K562 (cell line): ENCODE measurements around the gene ORAI1.

Experiments used
- CBX1 ChIP-seq: sonication (generic); IDR thresholded peaks from 2 replicates; pipeline ENCODE4 v1.6.1; 2016; ENCODE audit warnings: antibody characterized with exemption, low read depth, mild to moderate bottlenecking
- ERF ChIP-seq: fragments of 450-650 bp; formaldehyde crosslinking; IDR thresholded peaks from 2 replicates; pipeline ENCODE4 v1.4.0; 2020; ENCODE audit warnings: mild to moderate bottlenecking, mixed read lengths
- FOXJ3 ChIP-seq: sonication (generic); formaldehyde crosslinking; IDR thresholded peaks from 2 replicates; pipeline ENCODE4 v1.4.0; 2020; ENCODE audit warnings: mild to moderate bottlenecking, missing genetic modification reagents
- GTF2F1 ChIP-seq: IDR thresholded peaks from 2 replicates; pipeline ENCODE4 v1.6.1; 2011; ENCODE audit warnings: low read depth, low read length, improper control_type of control experiment
- KLF10 ChIP-seq: fragments of 250-450 bp; sonication (Bioruptor Pico); IDR thresholded peaks from 2 replicates; pipeline ENCODE4 v1.6.1; 2021; ENCODE audit warnings: matching md5 sums
- POLR2A ChIP-seq: fragments of 450-650 bp; conservative IDR thresholded peaks from 2 replicates; pipeline ENCODE4 v1.6.1; 2016
- SMAD1 ChIP-seq: fragments of 150-350 bp; IDR thresholded peaks from 2 replicates; pipeline ENCODE4 v1.6.1; 2014; ENCODE audit warnings: low read length, low read depth; ENCODE audit not compliant: partially characterized antibody
- TOE1 ChIP-seq, 2 experiments: fragments of 450-650 bp in 1 of 2; sonication (generic) in 1 of 2; formaldehyde crosslinking in 1 of 2; IDR thresholded peaks; 2 replicates each; pipeline versions ENCODE4 v1.7.1 to v1.8.0; 2016 to 2022; ENCODE audit warnings: borderline replicate concordance in 2 of 2, mild to moderate bottlenecking in 2 of 2, antibody characterized with exemption in 1 of 2, inconsistent platforms in 1 of 2, low read depth in 1 of 2, missing genetic modification reagents in 1 of 2, moderate library complexity in 1 of 2
- TF ChIP-seq, protein P1 (sequence below): sonication (generic); formaldehyde crosslinking; IDR thresholded peaks from 2 replicates; pipeline ENCODE4 v1.8.1; 2022; ENCODE audit warnings: missing genetic modification reagents
- TF ChIP-seq, protein P2 (sequence below), 3 experiments: IDR thresholded peaks in 2 of 3; conservative IDR thresholded peaks in 1 of 3; 2 replicates each; pipeline ENCODE4 v1.5.1; 2011 to 2012; ENCODE audit warnings: low read length in 3 of 3, mild to moderate bottlenecking in 3 of 3, control low read depth in 2 of 3, improper control_type of control experiment in 1 of 3, inconsistent platforms in 1 of 3, low read depth in 1 of 3, mixed read lengths in 1 of 3, moderate library complexity in 1 of 3; ENCODE audit not compliant: insufficient read depth in 2 of 3

DNA sequence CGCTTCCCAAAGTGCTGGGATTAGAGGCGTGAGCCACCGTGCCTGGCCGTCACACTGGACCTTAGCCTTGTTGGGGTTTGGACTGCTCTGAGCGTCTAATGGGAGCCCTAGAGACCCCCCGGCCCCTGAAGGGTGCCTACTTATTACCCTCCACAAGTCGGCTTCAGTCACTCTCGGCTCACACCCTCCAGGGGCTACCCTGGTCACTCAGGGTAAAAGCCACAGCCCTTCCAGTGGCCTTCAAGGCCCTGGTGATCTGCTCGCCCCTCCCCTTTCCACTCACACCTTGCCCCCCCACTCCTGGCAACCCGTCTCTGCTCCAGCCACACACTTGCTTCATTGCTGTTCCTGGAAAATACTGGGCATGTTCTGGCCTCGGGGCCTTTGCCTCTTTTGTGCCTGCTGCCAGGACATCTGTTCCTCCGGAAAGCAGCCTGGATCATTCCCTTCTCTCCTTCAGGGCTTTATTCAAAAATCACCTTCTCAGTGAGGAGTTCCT, 46.7 kb downstream of the ORAI1 start:
- TF ChIP-seq GTF2F1 (no peak), SMAD1 (no peak), POLR2A (no peak), FOXJ3 (CRISPR knock-in tag) (no peak), CBX1 (no peak), TOE1 (IDR thresholded peaks at IDR 0.05; ENCODE audit: borderline replicate concordance) (no peak), TOE1 (CRISPR knock-in tag; IDR thresholded peaks at IDR 0.05; ENCODE audit: borderline replicate concordance, low read depth) (no peak), KLF10 (CRISPR knock-in tag) (no peak), ERF (CRISPR knock-in tag) (no peak)
- TF ChIP-seq, protein P1, sequence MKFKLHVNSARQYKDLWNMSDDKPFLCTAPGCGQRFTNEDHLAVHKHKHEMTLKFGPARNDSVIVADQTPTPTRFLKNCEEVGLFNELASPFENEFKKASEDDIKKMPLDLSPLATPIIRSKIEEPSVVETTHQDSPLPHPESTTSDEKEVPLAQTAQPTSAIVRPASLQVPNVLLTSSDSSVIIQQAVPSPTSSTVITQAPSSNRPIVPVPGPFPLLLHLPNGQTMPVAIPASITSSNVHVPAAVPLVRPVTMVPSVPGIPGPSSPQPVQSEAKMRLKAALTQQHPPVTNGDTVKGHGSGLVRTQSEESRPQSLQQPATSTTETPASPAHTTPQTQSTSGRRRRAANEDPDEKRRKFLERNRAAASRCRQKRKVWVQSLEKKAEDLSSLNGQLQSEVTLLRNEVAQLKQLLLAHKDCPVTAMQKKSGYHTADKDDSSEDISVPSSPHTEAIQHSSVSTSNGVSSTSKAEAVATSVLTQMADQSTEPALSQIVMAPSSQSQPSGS (CRISPR knock-in tag): no peak
- TF ChIP-seq, protein P2, sequence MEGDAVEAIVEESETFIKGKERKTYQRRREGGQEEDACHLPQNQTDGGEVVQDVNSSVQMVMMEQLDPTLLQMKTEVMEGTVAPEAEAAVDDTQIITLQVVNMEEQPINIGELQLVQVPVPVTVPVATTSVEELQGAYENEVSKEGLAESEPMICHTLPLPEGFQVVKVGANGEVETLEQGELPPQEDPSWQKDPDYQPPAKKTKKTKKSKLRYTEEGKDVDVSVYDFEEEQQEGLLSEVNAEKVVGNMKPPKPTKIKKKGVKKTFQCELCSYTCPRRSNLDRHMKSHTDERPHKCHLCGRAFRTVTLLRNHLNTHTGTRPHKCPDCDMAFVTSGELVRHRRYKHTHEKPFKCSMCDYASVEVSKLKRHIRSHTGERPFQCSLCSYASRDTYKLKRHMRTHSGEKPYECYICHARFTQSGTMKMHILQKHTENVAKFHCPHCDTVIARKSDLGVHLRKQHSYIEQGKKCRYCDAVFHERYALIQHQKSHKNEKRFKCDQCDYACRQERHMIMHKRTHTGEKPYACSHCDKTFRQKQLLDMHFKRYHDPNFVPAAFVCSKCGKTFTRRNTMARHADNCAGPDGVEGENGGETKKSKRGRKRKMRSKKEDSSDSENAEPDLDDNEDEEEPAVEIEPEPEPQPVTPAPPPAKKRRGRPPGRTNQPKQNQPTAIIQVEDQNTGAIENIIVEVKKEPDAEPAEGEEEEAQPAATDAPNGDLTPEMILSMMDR (IDR thresholded peaks at IDR 0.05 in 2 of 3, conservative IDR thresholded peaks at IDR 0.05 in 1 of 3; ENCODE audit: insufficient read depth in 2 of 3, low read depth in 1 of 3, low read length in 3 of 3): no peak
